Activated CD4-positive, alpha-beta T cell treated with anti-CD3 and anti-CD28 coated beads, Interleukin-2, amount 50 U/mL, for 48 hours (primary cell): ENCODE data around the gene ATP8A2.

Experiments used
- DNase-seq, 2 experiments: peaks; one replicate each; pipeline ENCODE4 v3.0.0-alpha.2; 2020

ATP8A2 gene

GRCh38 chr13:26022538-26023292 is 650.9 kb downstream of the ATP8A2 start:
- DNase-seq: no peak

DNA sequence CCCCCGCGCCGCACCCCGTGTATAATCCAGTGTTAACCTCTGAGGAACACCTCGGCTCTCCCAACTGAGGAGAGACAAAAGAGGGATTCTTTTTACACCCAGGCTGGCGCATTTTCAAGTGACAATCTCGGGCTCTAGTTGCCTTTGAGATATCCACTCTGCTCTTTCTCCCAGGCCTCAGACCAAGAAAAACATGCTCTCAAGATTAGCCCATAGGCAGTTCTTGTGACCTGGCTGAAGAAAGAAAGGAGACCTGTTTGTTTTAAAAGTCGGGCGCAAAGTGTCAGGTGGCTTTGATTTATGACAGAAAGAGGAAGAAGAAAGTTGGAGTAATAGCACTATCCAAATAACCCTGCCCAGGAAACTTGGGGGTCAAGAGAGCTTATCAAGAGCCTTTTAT is 652.8 kb downstream of the ATP8A2 start:
- DNase-seq: no peak

DNA sequence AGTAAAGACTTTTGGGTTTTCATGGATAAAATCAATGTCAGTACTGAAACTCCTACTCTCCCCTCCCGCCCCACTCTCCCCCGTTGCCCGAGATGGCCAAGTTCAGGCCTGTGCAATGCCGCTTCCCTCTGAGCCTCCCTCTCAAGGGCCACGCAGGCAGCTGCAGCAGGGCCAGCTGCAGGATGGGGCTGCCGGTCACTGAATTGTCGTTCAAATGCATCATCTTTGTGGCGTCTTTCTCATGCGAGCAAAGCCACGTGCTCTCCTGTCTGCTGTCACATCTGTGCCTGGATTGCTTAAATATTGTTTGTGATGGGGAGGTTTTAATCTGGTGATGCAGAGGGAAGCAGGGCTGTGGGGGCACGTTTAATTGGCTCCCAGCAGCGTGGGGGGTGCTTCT is 653.4 kb downstream of the ATP8A2 start:
- no peak for DNase-seq

- no peak for DNase-seq
Measured at GRCh38 chr13:26025771-26026170, 654.0 kb downstream of the ATP8A2 start.

DNA sequence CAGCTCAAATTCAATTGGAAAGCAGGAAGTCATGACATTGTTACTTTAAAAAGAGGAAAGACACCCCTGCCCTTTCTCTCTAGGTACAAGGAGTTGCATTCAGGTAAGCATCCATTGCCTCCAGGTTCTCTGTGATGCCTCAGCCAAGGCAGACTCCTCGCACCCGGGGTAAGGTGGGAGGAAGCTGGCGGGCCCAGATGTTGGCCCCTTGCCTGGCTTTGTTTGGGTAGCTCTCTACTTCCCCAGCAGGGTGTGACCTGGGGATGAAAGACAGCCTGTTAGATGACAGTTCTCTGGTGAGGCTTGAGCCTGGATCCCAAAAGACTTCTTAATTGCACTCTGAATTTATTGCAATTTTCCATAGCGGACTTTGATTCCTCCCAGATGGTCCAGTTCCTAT is 654.4 kb downstream of the ATP8A2 start:
- DNase-seq: no peak

GRCh38 chr13:26029581-26030136 is 657.9 kb downstream of the ATP8A2 start:
- DNase-seq: no peak

DNA sequence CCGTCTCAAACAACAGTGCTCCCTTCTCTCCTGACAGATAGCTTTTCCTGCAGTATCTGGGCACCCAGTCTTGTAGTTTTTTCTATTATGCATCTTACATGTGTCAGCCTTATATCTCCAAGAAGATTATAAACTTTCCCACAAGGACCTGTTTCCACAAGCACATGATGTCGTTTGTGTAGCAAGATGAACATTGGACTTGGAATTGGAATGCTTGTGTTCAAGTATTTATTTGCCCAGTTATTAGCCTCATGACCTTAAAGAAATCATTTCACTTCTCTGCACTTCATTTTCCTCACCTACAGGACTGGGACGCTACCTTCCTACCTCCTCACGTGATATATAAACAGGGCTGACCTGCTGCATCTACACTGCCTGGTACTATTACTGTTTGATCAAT is 658.6 kb downstream of the ATP8A2 start:
- no peak for DNase-seq

GRCh38 chr13:26034018-26034417 is 662.2 kb downstream of the ATP8A2 start:
- no peak for DNase-seq

- no peak for DNase-seq
Measured at GRCh38 chr13:26036383-26036782, 664.6 kb downstream of the ATP8A2 start.

DNA sequence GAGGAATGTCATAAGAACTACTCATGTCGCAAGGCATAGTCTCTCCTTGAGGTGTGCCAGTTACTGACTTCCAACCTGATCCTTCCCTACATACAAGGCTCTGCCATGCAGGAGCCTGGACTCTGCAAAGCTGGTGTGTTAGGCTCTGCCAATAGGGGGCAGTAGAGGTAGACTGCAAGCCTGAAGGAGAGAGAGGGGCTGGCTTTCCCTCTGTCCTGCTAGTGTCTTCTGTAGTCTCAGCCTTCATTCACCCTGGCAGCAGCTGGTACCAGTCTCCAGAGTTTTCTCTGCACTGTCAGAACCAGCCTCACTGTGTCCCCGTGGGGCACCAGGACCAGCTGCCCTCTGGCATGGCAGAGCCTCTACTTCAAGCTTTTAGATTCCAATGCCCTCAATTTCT is 665.5 kb downstream of the ATP8A2 start:
- peak; percentile 32 to 38 for DNase-seq

DNA sequence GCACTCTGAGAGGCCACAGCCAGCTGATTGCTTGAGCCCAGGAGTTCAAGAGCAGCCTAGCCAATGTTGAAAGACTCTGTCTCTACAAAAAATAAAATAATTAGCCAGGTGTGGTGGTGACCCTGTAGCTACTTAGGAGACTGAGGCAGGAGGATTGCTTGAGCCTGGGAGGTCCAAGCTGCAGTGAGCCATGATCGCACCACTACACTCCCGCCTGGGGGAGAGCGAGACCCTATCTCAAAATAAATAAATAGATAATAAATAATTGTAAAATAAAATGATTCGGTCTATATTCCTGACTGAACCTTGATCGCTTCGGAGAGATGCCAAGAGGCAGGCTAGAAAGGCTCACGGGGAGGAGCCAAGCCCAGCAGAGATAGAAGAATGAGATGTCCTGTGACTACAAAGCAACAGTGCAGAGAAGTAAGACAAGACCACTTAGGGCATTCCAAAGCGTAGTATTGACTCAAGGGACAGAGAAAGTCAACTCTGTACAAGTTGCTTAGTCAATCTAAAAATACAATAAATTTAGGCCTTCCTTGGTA is 667.2 kb downstream of the ATP8A2 start:
- no peak for DNase-seq

GRCh38 chr13:26041444-26041843 is 669.7 kb downstream of the ATP8A2 start:
- no peak for DNase-seq

GRCh38 chr13:26042785-26043184 is 671.0 kb downstream of the ATP8A2 start:
- DNase-seq: no peak

DNA sequence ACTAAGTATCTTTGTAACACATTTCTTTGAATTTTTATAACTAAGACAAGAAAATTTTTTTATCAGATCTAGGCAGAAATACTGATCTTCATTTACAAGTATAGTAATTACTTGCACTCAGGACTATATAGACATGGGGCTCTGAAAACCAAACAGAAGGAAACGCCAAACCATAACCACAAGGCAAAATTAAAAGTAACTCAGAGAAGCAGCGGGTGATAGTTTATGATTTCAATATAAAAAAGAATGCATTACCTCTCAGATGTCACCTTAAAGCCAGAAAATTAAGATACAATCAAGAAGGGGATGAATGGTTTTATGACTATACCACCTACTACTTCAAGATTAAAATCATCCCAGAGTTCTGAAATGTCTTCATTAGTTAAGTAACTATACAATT is 673.4 kb downstream of the ATP8A2 start:
- no peak for DNase-seq

GRCh38 chr13:26046639-26047038 is 674.9 kb downstream of the ATP8A2 start:
- DNase-seq: no peak

- no peak for DNase-seq
Measured at GRCh38 chr13:26047040-26047439, 675.3 kb downstream of the ATP8A2 start.

- no peak for DNase-seq
Measured at GRCh38 chr13:26048741-26049140, 677.0 kb downstream of the ATP8A2 start.

GRCh38 chr13:26050568-26051230 is 678.9 kb downstream of the ATP8A2 start:
- peak; percentile 9 to 11 for DNase-seq

DNA sequence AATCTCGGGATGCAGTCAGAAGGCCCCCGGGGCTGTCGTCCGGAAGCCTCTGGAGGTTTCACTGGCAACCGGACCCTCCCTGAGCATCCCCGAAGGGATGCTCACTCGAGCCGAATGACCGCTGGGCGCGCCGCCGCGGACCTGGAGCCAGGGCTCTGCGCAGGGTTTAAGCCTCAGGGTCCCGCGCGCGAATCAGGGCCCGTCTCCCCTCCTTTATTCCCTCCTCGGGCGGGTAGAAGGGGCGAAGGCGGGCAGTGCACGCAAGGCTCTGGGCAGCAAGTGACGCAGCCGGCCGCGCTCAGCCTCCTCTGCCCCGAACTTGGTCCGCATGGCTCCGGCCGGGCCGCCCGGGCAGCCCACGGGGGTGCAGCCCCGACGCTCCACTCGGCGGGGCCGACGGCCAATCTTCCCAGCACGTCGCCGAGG is 679.5 kb downstream of the ATP8A2 start:
- DNase-seq: peak; percentile 2 to 8

- DNase-seq: peak; percentile 25 to 31
Measured at GRCh38 chr13:26051657-26052311, 680.0 kb downstream of the ATP8A2 start, which contains the start of gene SHISA2. SHISA2 (minus strand) TSS chr13:26052016; CDS start chr13:26050975, 1,041 bp downstream.

DNA sequence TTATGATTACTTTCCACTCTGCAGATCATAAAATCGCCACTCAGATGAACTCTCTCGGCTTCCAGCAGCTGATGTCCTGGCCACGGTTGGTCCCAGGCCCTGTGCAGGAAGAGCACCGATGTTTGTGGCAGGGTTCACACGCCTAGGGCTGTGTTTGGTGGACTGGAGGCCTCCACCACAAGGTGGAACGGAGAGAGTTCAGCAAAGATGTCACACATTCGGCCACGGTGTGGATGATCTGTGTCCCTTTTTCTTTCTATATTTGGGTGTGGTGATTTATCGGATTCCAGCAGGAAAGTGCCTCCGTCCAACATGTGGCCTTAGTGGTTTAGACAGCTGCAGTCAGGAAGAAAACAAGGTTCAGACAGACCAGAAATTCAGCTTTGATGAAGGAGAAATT is 680.6 kb downstream of the ATP8A2 start:
- no peak for DNase-seq

DNA sequence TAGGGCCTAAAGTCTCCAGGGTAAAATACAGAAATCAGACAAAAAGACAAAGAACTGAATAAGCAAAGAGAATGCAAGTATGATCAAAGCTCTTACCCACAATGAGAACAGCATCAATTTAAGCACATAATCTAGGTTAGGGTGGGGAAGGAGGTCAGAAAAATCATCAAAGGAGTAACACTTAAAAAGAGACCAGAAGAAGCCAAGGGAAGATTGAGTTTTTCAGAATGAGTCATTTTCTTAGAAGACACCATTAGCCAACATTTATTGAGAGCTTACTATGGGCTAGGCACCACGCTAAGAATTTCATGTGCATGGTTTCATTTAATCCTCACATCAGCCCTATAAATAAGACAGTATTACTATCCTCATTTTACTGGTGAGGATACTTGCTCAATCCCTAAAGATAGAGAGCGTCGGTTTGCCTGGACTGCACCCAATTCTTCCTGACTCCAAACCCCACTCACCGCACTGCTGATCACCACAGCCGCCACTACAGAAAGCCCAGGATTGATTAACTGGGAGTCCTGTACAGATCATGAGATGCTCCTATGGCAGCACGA is 681.7 kb downstream of the ATP8A2 start:
- DNase-seq: no peak

DNA sequence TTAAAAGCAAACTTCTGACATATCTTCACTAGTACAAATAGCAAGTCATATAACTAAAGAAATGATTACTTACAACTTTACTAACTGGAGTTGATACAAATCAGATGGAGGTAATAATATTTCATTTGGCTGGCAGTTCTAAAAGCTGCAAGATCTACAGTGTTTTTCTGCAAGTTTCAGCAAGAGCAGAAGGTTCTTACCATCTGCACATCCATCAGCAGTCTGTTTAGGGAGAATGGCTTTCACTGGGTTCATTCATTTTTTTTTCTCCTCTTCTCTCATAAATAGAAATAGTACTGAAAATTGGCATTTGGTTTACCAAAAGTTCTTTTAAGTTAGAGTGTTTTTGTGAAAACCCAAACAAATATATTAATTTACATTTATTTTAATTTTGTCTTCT is 683.1 kb downstream of the ATP8A2 start:
- no peak for DNase-seq
